SU-DHL-6 (cell line): ENCODE measurements around the gene ACBD6.

Experiments used
- H2AFZ ChIP-seq: fragments of 200-600 bp; sonication (generic); 2 replicates; pipeline ENCODE4 v1.6.1; 2014; ENCODE audit warnings: low read depth, mild to moderate bottlenecking, moderate library complexity, mixed read lengths, antibody characterized with exemption, low read length; ENCODE audit not compliant: severe bottlenecking
- H3F3A ChIP-seq: fragments of 200-600 bp; shearing (Covaris generic); 2 replicates; pipeline ENCODE4 v1.6.0; 2016; ENCODE audit warnings: antibody characterized with exemption, mild to moderate bottlenecking; ENCODE audit not compliant: insufficient read depth
- H3K27ac ChIP-seq: fragments of 200-600 bp; sonication (generic); 2 replicates; pipeline ENCODE4 v1.5.1; 2016; ENCODE audit warnings: low read depth, mild to moderate bottlenecking, low read length, moderate library complexity, mixed read lengths
- H3K27me3 ChIP-seq: fragments of 200-600 bp; sonication (generic), shearing (Covaris generic); 2 replicates; pipeline ENCODE4 v1.6.0; 2014; ENCODE audit warnings: mild to moderate bottlenecking, low read length
- H3K36me3 ChIP-seq: fragments of 200-600 bp; sonication (generic); 2 replicates; pipeline ENCODE4 v1.6.1; 2014; ENCODE audit warnings: mild to moderate bottlenecking, low read length, mixed read lengths
- H3K4me2 ChIP-seq: fragments of 300-600, 200-600 bp; shearing (Covaris generic), sonication (generic); 2 replicates; pipeline ENCODE4 v1.6.0; 2014; ENCODE audit warnings: low read length, low read depth, mild to moderate bottlenecking; ENCODE audit not compliant: poor library complexity, severe bottlenecking
- H3K4me3 ChIP-seq: fragments of 200-600 bp; sonication (generic); 2 replicates; pipeline ENCODE4 v1.5.1; 2014; ENCODE audit warnings: antibody characterized with exemption, low read length, mild to moderate bottlenecking, mixed read lengths; ENCODE audit not compliant: insufficient read depth, poor library complexity, severe bottlenecking
- H3K79me2 ChIP-seq: fragments of 200-600 bp; sonication (generic); 2 replicates; pipeline ENCODE4 v1.6.1; 2014; ENCODE audit warnings: mild to moderate bottlenecking, low read length, moderate library complexity; ENCODE audit not compliant: insufficient read depth
- H3K9ac ChIP-seq: fragments of 200-600 bp; sonication (generic); 2 replicates; pipeline ENCODE4 v1.7.0; 2014; ENCODE audit warnings: mild to moderate bottlenecking, low read length
- H3K9me2 ChIP-seq: fragments of 200-600 bp; sonication (generic); replicated peaks from 2 replicates; pipeline ENCODE4 v1.6.1; 2014; ENCODE audit warnings: low read length; ENCODE audit not compliant: insufficient read depth
- H3K9me3 ChIP-seq: fragments of 200-600 bp; sonication (generic); 2 replicates; pipeline ENCODE4 v1.6.1; 2014; ENCODE audit warnings: low read length, mixed read lengths; ENCODE audit not compliant: insufficient read depth
- H4K20me1 ChIP-seq: fragments of 200-600 bp; sonication (generic); 2 replicates; pipeline ENCODE4 v1.6.1; 2014; ENCODE audit warnings: low read depth, mild to moderate bottlenecking, antibody characterized with exemption, low read length, moderate library complexity, mixed read lengths
- EZH2phosphoT487 ChIP-seq: fragments of 200-600 bp; sonication (generic), shearing (Covaris generic); conservative IDR thresholded peaks from 2 replicates; pipeline ENCODE4 v1.6.1; 2018; ENCODE audit warnings: mild to moderate bottlenecking, antibody characterized with exemption, low read length, moderate library complexity, mixed read lengths
- TF ChIP-seq, protein P1 (sequence below): fragments of 200-600 bp; sonication (generic); IDR thresholded peaks from one replicate; pipeline ENCODE4 v1.5.1; 2017; ENCODE audit warnings: antibody characterized with exemption, mild to moderate bottlenecking, low read length, moderate library complexity; ENCODE audit not compliant: insufficient read depth, poor library complexity, severe bottlenecking

ACBD6 gene

DNA sequence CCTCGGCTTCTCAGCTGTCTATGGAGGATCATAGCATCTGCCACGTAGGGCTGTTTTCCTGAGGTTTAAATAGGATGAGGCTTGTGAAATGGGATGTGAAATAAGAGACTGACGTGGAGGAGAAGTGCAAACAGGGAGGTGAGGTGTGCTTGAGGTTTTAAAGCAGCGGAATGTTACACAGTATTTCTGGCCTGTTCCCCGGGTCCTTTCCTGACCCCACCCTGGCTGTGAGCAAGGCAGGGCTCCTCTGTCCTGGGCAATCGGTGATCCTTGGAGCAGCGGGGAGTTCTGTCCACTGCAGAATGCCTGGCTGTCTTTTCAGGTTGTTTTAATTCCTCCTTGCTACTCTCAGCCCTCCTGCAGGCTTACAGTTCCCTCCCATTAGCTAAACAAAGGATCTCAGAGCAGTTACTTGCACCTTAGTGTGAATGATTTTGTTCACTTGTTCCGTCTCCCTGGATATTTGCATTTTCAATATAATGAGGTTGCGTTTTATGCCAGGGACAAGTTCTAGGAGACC, 233.8 kb downstream of the ACBD6 start:
- Histone ChIP-seq H3K4me2 (no peak overlapping the region), H3F3A (no peaks in the 10 kb centered on the region), H3K9ac (no peak overlapping the region), H2AFZ (no peak overlapping the region), H3K4me3 (no peak overlapping the region), H4K20me1 (no peaks in the 10 kb centered on the region), H3K36me3 (no peaks in the 10 kb centered on the region), H3K9me3 (no peaks in the 10 kb centered on the region), H3K27ac (no peak overlapping the region), H3K9me2 (no peaks in the 10 kb centered on the region), H3K27me3 (no peaks in the 10 kb centered on the region), H3K79me2 (no peaks in the 10 kb centered on the region)
- TF ChIP-seq, protein P1, sequence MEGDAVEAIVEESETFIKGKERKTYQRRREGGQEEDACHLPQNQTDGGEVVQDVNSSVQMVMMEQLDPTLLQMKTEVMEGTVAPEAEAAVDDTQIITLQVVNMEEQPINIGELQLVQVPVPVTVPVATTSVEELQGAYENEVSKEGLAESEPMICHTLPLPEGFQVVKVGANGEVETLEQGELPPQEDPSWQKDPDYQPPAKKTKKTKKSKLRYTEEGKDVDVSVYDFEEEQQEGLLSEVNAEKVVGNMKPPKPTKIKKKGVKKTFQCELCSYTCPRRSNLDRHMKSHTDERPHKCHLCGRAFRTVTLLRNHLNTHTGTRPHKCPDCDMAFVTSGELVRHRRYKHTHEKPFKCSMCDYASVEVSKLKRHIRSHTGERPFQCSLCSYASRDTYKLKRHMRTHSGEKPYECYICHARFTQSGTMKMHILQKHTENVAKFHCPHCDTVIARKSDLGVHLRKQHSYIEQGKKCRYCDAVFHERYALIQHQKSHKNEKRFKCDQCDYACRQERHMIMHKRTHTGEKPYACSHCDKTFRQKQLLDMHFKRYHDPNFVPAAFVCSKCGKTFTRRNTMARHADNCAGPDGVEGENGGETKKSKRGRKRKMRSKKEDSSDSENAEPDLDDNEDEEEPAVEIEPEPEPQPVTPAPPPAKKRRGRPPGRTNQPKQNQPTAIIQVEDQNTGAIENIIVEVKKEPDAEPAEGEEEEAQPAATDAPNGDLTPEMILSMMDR, result no peak
- TF ChIP-seq EZH2phosphoT487, result no peak

DNA sequence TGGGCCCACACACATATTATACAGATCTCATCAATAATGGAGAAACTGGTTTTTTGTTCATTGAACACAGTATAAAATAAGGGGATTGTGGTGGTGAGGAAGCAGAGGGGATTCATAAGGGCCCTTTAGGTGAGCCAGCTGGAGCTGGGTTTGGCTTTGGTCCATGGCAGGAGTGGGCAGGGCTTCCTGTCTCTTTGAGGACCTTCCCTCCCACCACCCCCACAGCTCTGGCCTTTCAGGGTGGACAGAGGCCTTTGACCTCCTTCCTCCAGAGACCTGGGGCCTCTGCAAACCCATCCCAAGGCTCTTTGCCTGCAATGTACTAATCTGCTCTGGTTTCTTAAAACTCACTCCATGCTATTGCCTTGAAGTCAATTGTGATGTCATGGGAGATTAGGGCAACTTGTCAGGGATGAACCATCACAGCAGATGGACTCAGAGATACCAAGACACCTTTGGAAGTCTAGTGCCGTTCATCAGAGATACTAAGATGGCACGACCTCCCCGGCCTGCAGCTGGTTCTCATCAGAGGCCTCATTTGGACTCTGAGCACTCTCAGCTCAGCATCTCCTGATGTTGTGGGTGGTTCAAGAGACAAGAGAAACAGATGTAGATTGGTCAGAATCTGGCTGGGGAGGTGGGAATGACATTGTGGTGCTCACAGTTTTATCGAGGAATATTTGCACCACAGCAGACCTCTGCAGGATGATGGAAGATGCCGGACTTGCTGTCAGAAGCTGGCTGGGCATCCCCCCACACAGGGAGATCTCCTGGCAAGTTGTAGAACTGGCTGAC, 234.4 kb downstream of the ACBD6 start:
- no peaks in the 10 kb centered on the region for H3K9me2 ChIP-seq
- H3K79me2 ChIP-seq, result no peaks in the 10 kb centered on the region
- H3K9ac ChIP-seq, result no peak overlapping the region
- H3K9me3 ChIP-seq, result no peaks in the 10 kb centered on the region
- no peak overlapping the region for H3K27ac ChIP-seq
- H2AFZ ChIP-seq, result no peak overlapping the region
- H3F3A ChIP-seq, result no peaks in the 10 kb centered on the region
- TF ChIP-seq, protein P1, result no peak
- TF ChIP-seq EZH2phosphoT487, result no peak
- H3K4me3 ChIP-seq, result no peak overlapping the region
- H3K36me3 ChIP-seq, result no peaks in the 10 kb centered on the region
- H3K4me2 ChIP-seq, result no peak overlapping the region
- no peaks in the 10 kb centered on the region for H3K27me3 ChIP-seq
- no peaks in the 10 kb centered on the region for H4K20me1 ChIP-seq

DNA sequence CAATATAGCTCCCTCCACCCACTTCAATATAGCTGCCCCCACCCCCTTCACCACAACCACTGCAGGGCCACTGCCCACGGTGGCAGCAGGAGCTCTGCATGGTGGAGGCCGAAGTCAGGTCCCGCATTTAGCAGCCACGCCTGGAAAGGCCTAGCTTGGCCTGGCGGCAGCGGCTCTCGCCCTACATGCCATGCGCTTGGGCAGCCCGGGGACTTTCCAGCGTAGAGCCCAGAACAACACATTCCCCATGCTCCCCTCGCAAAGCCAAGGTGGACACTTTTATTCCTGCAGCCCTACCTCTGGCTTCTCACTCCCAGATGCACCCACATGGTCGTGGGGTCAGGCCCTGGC, 235.2 kb downstream of the ACBD6 start:
- H3F3A ChIP-seq, result no peaks in the 10 kb centered on the region
- H2AFZ ChIP-seq, result no peak overlapping the region
- no peak for TF ChIP-seq EZH2phosphoT487
- TF ChIP-seq, protein P1, result no peak
- no peak overlapping the region for H3K27ac ChIP-seq
- H3K4me2 ChIP-seq, result no peak overlapping the region
- H4K20me1 ChIP-seq, result no peaks in the 10 kb centered on the region
- H3K79me2 ChIP-seq, result no peaks in the 10 kb centered on the region
- H3K4me3 ChIP-seq, result no peak overlapping the region
- no peaks in the 10 kb centered on the region for H3K9me3 ChIP-seq
- no peaks in the 10 kb centered on the region for H3K27me3 ChIP-seq
- H3K36me3 ChIP-seq, result no peaks in the 10 kb centered on the region
- no peaks in the 10 kb centered on the region for H3K9me2 ChIP-seq
- H3K9ac ChIP-seq, result no peak overlapping the region
